ENCODE results near the gene HNF4A.

The HNF4A gene

GRCh38 chr20:44427804-44428173, 72.3 kb downstream of the HNF4A start:
- DNase-seq = no peak

DNA sequence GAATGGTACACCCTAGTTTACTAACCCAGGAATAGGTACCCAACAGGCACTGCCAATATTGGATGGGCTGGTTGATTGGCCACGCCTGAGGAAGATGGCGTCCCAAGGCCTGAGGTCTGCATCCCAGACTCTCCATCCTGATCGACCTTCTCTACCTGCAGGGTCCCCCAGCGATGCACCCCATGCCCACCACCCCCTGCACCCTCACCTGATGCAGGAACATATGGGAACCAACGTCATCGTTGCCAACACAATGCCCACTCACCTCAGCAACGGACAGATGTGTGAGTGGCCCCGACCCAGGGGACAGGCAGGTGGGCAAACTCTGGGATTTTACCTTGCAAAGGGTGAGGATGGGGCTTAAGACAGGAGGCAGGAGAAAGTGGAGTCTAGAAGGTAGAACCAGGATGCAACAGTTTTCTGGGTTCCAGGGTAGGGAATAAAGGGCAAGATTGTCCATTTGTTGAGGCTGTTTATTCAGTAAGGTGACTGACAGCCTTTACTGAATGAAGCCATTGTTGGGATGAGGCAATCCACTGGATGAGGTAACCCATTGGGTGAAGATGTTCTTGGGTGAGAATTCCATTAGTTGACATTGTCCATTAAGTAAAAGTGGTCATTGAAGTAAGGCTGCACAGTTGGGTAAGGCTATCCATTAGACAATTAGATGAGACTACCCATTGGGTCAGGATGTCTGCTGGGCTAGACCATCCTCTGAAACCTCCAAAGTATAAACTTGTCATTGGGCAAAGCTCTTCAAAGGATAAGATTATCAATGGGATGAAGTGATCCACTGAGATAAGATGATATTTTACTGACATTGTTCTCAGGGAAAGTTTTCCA, 72.9 kb downstream of the HNF4A start:
- no peak for DNase-seq

DNA sequence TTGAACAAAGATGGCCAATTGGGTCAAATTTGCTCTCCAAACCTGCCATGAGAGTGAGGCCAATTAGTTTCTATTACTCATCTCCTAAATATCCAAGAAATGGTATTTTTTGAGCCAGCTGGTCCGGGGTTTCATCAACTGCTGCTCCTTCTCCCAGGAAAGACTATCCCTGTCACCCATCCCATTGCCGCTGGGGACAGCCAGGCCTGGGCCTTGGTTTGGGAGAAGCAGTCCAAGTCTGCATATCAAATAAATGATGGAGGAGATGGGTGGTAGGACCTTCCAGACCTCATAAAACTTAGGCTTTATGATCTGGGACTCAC, 73.5 kb downstream of the HNF4A start:
- DNase-seq = no peak

- no peak for DNase-seq
These were observed 74.1 kb downstream of the HNF4A start for GRCh38 chr20:44429419-44430269.

GRCh38 chr20:44430270-44431065, 75.0 kb downstream of the HNF4A start:
- no peak for DNase-seq

- DNase-seq = no peak
These were observed 75.6 kb downstream of the HNF4A start for GRCh38 chr20:44431118-44431501.

DNA sequence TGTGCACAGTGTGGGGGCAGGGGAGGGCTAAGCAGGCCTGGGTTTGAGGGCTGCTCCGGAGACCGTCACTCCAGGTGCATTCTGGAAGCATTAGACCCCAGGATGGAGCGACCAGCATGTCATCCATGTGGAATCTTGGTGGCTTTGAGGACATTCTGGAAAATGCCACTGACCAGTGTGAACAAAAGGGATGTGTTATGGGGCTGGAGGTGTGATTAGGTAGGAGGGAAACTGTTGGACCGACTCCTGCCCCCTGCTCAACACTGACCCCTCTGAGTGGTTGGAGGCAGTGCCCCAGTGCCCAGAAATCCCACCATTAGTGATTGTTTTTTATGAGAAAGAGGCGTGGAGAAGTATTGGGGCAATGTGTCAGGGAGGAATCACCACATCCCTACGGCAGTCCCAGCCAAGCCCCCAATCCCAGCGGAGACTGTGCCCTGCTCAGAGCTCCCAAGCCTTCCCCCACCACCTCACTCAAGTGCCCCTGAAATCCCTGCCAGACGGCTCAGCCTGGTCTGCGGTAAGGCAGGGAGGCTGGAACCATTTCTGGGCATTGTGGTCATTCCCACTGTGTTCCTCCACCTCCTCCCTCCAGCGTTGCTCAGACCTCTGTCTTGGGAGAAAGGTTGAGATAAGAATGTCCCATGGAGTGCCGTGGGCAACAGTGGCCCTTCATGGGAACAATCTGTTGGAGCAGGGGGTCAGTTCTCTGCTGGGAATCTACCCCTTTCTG, 76.2 kb downstream of the HNF4A start:
- DNase-seq = no peak

DNA sequence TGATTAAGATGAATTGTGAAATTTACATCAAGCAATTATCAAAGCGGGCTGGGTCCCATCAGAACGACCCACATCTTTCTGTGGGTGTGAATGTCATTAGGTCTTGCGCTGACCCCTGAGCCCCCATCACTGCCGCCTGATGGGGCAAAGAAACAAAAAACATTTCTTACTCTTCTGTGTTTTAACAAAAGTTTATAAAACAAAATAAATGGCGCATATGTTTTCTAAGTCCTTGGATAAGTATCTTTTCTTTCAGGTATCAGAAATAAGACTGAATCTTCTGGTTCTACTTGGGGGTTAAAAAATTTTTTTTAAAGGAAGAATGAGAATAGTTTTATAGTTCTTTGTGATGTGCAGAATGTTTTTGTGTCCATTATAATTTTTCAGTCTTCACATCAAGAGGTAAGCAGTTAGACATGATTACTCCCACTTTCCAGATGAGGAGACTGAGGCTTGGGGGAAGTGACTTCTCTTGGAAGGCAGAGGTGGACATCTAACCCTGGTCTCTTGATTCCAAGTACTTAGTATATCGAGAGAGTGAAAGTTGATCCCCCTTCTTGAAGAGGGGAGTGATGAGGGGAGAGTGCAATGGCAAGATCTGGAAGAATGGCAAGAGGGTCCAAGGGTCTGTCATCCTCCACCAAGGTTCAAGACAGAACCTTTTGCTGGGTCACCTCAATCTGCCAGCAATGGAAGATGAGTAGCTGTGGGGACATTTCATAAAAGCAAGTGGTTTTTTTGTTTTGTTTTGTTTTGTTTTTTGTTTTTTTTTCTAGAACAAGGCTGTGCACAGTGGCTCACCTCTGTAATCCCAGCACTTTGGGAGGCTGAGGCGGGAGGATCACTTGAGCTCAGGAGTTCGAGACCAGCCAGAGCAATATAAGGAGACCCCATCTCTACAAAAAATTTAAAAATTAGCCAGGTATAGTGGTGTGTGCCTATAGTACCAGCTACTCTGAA, 77.4 kb downstream of the HNF4A start:
- DNase-seq = no peak

DNA sequence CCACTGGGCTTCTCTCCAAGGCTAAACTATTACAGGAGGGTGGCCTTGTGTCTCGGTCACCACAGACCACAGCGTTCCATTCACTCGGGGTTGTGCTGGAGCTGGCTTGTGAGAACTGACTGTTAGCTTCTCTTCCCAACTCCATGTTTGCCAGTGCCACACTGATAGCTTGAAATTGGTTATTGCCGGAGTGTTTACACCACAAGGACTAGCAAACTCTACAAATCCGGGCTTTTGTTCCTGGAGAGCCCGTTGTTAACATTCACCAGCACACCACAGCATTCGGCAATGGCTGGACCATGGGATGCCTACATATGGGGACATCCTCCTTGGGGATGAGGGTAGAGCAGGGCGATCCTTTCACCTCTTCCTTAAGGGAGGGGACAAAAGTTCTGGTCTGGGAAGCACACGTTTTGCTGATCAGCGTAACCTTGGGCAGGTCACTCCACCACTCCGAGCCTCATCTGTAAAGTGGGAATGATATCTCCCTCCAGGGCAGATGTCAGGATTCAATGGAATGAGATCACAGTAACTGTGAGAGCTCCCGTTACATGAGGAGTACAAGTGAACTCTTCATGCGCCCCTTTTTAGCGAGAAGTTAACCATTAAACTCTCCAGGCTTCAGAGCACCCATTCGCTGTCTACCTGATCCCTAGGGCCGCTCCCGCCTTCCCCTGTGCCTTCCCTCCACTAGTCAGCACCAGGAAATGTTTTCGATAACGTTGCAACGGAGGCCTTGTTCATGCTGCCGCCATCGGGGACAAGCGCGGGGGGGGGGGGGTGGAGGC, 78.4 kb downstream of the HNF4A start:
- no peak for DNase-seq

- DNase-seq = no peak
These were observed 80.3 kb downstream of the HNF4A start for GRCh38 chr20:44435630-44436335.

- DNase-seq = no peak
These were observed 80.9 kb downstream of the HNF4A start for GRCh38 chr20:44436393-44436792.

GRCh38 chr20:44437497-44437896, 82.0 kb downstream of the HNF4A start:
- no peak for DNase-seq

GRCh38 chr20:44438782-44439181, 83.3 kb downstream of the HNF4A start:
- no peak for DNase-seq

DNA sequence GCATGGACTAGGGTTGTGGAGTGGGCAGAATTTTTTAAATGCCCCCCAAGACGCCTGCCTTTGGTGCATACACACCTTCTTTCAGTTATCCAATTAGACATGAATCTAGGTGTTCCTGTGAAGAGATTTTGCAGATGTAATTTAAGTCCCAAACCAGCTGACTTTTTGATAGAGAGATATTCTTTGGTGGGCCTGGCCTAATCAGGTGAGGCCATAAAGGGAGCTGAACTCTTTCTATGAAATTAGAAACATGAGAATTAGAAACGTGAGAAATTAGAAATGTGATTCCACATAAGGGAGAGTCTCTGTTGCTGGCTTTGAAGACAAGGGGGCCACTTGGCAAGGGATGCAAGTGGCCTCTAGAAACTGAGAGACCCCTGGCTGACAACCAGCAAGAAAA, 83.8 kb downstream of the HNF4A start:
- DNase-seq = no peak

- no peak for DNase-seq
These were observed 87.0 kb downstream of the HNF4A start for GRCh38 chr20:44442298-44443070.

- no peak for DNase-seq
These were observed 90.5 kb downstream of the HNF4A start for GRCh38 chr20:44445742-44446710.

DNA sequence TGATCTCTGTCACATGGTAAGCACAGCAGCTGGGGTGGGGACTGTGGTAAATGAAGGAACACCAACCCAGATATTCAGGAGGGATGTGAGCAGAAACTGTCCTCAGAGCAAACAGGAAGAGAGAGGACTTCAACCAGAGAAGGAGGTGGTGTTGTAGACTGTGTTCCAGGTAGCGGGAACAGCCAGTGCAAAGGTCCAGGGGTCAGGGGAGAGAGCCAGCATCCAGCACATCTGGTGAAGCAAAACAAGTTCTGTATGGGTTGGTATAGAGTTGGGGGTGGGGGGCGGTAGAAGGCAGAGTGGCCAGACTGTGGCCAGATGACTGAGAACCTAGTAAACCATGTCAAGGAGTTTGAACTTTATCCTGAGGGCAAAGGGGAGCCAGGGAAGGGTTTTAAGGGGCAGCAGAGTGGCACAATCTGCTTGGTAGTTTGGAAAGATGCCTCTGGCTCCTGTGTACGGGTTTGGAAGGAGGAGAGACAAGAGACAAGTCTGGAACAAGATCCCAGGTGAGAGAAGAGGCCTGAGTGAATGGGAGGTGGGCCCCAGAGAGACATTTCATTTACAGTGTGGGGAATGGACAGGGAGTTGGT, 92.4 kb downstream of the HNF4A start:
- no peak for DNase-seq
